Heart right ventricle (tissue), 16 donors: ENCODE data around the gene ME3. TPM values are rescaled to one million over a fixed set of nuclear protein-coding genes. Genes with fewer than 3 reads are reported as not detected.

ENCODE experiments used
- ATAC-seq, 8 donors: fragments of 200-7000 bp; cut with Tn5 transposase; one replicate each; pipeline ENCODE4 v1.9.1; 2020; ENCODE audit warnings: mild to moderate bottlenecking in 8 of 8, moderate library complexity in 8 of 8, moderate number of reproducible peaks in 1 of 8
- DNase-seq, 2 donors: peaks; one replicate each; pipeline ENCODE4 v3.0.0-alpha.2; 2020
- H3K27ac ChIP-seq, 10 donors: fragments of 200-600 bp; sonication (generic) in 2 of 10; one replicate each; pipeline versions ENCODE4 v1.5.0 to v1.8.0; 2020 to 2022; ENCODE audit warnings: mild to moderate bottlenecking in 3 of 10
- H3K27me3 ChIP-seq, 7 donors: fragments of 200-600 bp; one replicate each; pipeline ENCODE4 v1.8.0; 2021 to 2022; ENCODE audit warnings: mild to moderate bottlenecking in 2 of 7
- H3K36me3 ChIP-seq, 9 donors: fragments of 200-600 bp; sonication (generic) in 1 of 9; one replicate each; pipeline versions ENCODE4 v1.5.0 to v1.8.0; 2020 to 2022; ENCODE audit warnings: mild to moderate bottlenecking in 2 of 9
- H3K4me1 ChIP-seq, 9 donors: fragments of 200-600 bp; sonication (generic) in 1 of 9; one replicate each; pipeline versions ENCODE4 v1.5.0 to v1.8.0; 2020 to 2022; ENCODE audit warnings: mild to moderate bottlenecking in 4 of 9
- H3K4me3 ChIP-seq, 10 donors: fragments of 200-600 bp; sonication (generic) in 2 of 10; one replicate each; pipeline versions ENCODE4 v1.5.0 to v1.8.0; 2020 to 2022; ENCODE audit warnings: mild to moderate bottlenecking in 7 of 10, moderate library complexity in 2 of 10
- H3K9me3 ChIP-seq, 11 donors: fragments of 200-600 bp in 10 of 11; sonication (generic) in 2 of 11; one replicate each; pipeline versions ENCODE4 v1.5.0 to v1.8.0; 2013 to 2022; ENCODE audit warnings: mild to moderate bottlenecking in 2 of 11, control low read depth in 1 of 11, moderate library complexity in 1 of 11
- CTCF ChIP-seq, 9 donors: fragments of 200-600 bp; sonication (generic) in 2 of 9; IDR thresholded peaks; one replicate each; pipeline versions ENCODE4 v1.5.0 to v1.8.0; 2021 to 2022; ENCODE audit warnings: antibody characterized with exemption in 9 of 9, mild to moderate bottlenecking in 5 of 9, moderate library complexity in 1 of 9
- WGBS, 2 donors: extraction: QIAGEN DNeasy Blood & Tissue Kit; methylation state at CpG; one replicate each; pipeline ENCODE4 v1.1.7; 2013; ENCODE audit warnings: inconsistent platforms in 1 of 2; 5-methylcytosine and 5-hydroxymethylcytosine counted together
- intact Hi-C, 10 donors: fragments of 100-400 bp; cut with DNase I; formaldehyde crosslinking; loops; one replicate each; pipeline versions ENCODE4 v1.11.1 to v1.14.2; 2022
- polyA plus RNA-seq, 2 donors: library from polyadenylated mRNA; stranded (reverse); fragments of 200-250 nt; gene quantifications; one replicate each; pipeline ENCODE4 v1.2.3, GENCODE V29; 2013
- total RNA-seq, 10 donors: library from RNA; stranded (reverse); fragmentation: NEBNext Ultra II Directional in 3 of 10; extraction: Animal tissue kit (Norgen Biotek cat#: 25700) in 3 of 10; gene quantifications; one replicate each; pipeline versions ENCODE4 v1.2.1 to v1.2.4, GENCODE V29; 2021 to 2023
- donor health status: Arrhythmogenic right ventricular cardiomyopathy.
- donor health status: ischemic (EF 13 %, LVEDD 7.1; RV severe dilation, severe dysfunction).
- donor health status: healthy with polysubstance abuse.
- donor health status: DM: no; HTN: yes; CAD: no.
- donor health status: DM: no; HTN: no; CAD: no.
- donor health status: ischemic (EF 25% LVEDD 6.9; RV normal size, moderate dysfunction).
- donor health status: ischemic (EF 25% LVEDD 5.7; RV mildly dilated, moderate dysfunction).
- donor health status: healthy.
- donor health status: DM: yes; HTN: yes; CAD: no.
- donor health status: Ischemic cardiomyopathy.
- donor health status: ischemic (EF 35%, LVEDD 5.7; RV mildly dilated, moderate dysfunction).
- donor health status: nonischemic (EF 11% LVEDD 7.7; RV severe dilation, severe dysfunction).
- donor health status: DM: yes; HTN: yes; CAD: no.
- donor health status: PGD.
- donor health status: ischemic (EF 29% LVEDD 5.4; RV normal size, mild dysfunction).
- donor health status: nonischemic (EF 23%, LVEDD 6.1; RV moderate dilation, normal function).

ME3 gene
- total and polyA plus RNA-seq, 12 donors: 17.2 to 46.8 (median 33.7) TPM

- DNase-seq (no peak), ATAC-seq (peak in 4 of 8 donors; percentile 22 to 41 (median 37))
- TF ChIP-seq CTCF (IDR thresholded peaks at IDR 0.05): no peak
- intact Hi-C loops: loop anchor here in 1 of 10 donors (5.0 kb wide), 1 partner anchor 58 kb away; no protein-coding TSS in a partner anchor
- peaks cover 0 to 4% (median 0%) of the 10 kb centered on the region in 11 donors for H3K9me3 ChIP-seq
- WGBS, 2 donors: 61 to 73% methylated on average over 7 of the region's 7 CpGs
- H3K4me1 ChIP-seq: peaks cover 9 to 68% (median 46%) of the 10 kb centered on the region in 9 donors
- no peaks in the 10 kb centered on the region for H3K36me3 ChIP-seq
- no peaks in the 10 kb centered on the region for H3K27me3 ChIP-seq
- H3K4me3 ChIP-seq: no peak overlapping the region
- H3K27ac ChIP-seq: peak overlapping the region in 5 of 10 donors; percentile 3 to 57 (median 17)
Observed at GRCh38 chr11:86515297-86516094, 156.9 kb downstream of the ME3 start.

GRCh38 chr11:86514453-86514852 is 158.0 kb downstream of the ME3 start:
- Histone ChIP-seq H3K4me1 (peaks cover 2 to 63% (median 40%) of the 10 kb centered on the region in 9 donors), H3K27ac (no peak overlapping the region), H3K9me3 (peaks cover 0 to 4% (median 0%) of the 10 kb centered on the region in 11 donors), H3K4me3 (no peak overlapping the region), H3K36me3 (no peaks in the 10 kb centered on the region), H3K27me3 (no peaks in the 10 kb centered on the region)
- TF ChIP-seq CTCF (IDR thresholded peaks at IDR 0.05): no peak
- ATAC-seq: no peak
- intact Hi-C loops: no loop called here
- DNase-seq: no peak
- WGBS, 2 donors: 92 to 93% methylated on average over 1 of the region's 1 CpG

GRCh38 chr11:86513746-86514373 is 158.6 kb downstream of the ME3 start:
- ATAC-seq (no peak), DNase-seq (no peak)
- H3K36me3 ChIP-seq: no peaks in the 10 kb centered on the region
- H3K4me3 ChIP-seq: no peak overlapping the region
- no peak overlapping the region for H3K27ac ChIP-seq
- TF ChIP-seq CTCF (IDR thresholded peaks at IDR 0.05): no peak
- peaks cover 0 to 4% (median 0%) of the 10 kb centered on the region in 11 donors for H3K9me3 ChIP-seq
- peaks cover 0 to 57% (median 34%) of the 10 kb centered on the region in 9 donors for H3K4me1 ChIP-seq
- 73 to 82% methylated on average over 1 of the region's 1 CpG for WGBS, 2 donors
- intact Hi-C loops: no loop called here
- H3K27me3 ChIP-seq: no peaks in the 10 kb centered on the region

GRCh38 chr11:86513138-86513537 is 159.3 kb downstream of the ME3 start:
- no peak for ATAC-seq
- WGBS, 2 donors: 97 to 100% methylated on average over 1 of the region's 1 CpG
- no peak for DNase-seq
- Histone ChIP-seq H3K27me3 (no peaks in the 10 kb centered on the region), H3K4me1 (peaks cover 0 to 50% (median 29%) of the 10 kb centered on the region in 9 donors), H3K27ac (no peak overlapping the region), H3K9me3 (peaks cover 0 to 4% (median 0%) of the 10 kb centered on the region in 11 donors), H3K4me3 (no peak overlapping the region), H3K36me3 (no peaks in the 10 kb centered on the region)
- intact Hi-C loops: no loop called here
- TF ChIP-seq CTCF (IDR thresholded peaks at IDR 0.05): no peak
